ENCODE data around the gene ARNT2.

DNA sequence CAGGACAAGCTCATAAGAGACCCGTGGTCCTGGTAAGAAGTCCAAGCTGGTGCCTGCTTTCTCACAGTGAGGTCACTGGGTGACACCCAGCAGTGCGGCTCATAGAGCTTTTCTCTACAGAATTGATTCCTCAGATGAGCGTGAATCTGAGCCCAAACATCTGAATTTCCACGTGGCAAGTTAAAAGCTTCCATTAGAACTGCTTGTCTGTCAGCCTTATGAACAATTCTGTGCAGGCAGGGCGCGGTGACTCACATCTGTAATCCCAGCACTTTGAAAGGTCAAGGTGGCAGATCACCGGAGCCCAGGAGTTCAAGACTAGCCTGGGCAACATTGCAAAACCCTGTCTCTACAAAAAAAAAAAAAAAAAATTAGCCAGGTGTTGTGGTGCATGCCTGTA lies 177.8 kb downstream of the ARNT2 start:
- TF ChIP-seq POLR2AphosphoS5 (IDR thresholded peaks at IDR 0.05; ENCODE audit: low read depth, low read length): no peak
- TF ChIP-seq, protein P1, sequence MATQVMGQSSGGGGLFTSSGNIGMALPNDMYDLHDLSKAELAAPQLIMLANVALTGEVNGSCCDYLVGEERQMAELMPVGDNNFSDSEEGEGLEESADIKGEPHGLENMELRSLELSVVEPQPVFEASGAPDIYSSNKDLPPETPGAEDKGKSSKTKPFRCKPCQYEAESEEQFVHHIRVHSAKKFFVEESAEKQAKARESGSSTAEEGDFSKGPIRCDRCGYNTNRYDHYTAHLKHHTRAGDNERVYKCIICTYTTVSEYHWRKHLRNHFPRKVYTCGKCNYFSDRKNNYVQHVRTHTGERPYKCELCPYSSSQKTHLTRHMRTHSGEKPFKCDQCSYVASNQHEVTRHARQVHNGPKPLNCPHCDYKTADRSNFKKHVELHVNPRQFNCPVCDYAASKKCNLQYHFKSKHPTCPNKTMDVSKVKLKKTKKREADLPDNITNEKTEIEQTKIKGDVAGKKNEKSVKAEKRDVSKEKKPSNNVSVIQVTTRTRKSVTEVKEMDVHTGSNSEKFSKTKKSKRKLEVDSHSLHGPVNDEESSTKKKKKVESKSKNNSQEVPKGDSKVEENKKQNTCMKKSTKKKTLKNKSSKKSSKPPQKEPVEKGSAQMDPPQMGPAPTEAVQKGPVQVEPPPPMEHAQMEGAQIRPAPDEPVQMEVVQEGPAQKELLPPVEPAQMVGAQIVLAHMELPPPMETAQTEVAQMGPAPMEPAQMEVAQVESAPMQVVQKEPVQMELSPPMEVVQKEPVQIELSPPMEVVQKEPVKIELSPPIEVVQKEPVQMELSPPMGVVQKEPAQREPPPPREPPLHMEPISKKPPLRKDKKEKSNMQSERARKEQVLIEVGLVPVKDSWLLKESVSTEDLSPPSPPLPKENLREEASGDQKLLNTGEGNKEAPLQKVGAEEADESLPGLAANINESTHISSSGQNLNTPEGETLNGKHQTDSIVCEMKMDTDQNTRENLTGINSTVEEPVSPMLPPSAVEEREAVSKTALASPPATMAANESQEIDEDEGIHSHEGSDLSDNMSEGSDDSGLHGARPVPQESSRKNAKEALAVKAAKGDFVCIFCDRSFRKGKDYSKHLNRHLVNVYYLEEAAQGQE (IDR thresholded peaks at IDR 0.05; ENCODE audit: insufficient read depth in 1 of 2, low read depth in 2 of 2, low read length in 1 of 2): no peak
- TF ChIP-seq, protein P2, sequence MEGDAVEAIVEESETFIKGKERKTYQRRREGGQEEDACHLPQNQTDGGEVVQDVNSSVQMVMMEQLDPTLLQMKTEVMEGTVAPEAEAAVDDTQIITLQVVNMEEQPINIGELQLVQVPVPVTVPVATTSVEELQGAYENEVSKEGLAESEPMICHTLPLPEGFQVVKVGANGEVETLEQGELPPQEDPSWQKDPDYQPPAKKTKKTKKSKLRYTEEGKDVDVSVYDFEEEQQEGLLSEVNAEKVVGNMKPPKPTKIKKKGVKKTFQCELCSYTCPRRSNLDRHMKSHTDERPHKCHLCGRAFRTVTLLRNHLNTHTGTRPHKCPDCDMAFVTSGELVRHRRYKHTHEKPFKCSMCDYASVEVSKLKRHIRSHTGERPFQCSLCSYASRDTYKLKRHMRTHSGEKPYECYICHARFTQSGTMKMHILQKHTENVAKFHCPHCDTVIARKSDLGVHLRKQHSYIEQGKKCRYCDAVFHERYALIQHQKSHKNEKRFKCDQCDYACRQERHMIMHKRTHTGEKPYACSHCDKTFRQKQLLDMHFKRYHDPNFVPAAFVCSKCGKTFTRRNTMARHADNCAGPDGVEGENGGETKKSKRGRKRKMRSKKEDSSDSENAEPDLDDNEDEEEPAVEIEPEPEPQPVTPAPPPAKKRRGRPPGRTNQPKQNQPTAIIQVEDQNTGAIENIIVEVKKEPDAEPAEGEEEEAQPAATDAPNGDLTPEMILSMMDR (IDR thresholded peaks at IDR 0.05): no peak
- TF ChIP-seq TCF7L2 (IDR thresholded peaks at IDR 0.05; ENCODE audit: low read depth, low read length): no peak
- TF ChIP-seq SIN3A (IDR thresholded peaks at IDR 0.05; ENCODE audit: borderline replicate concordance, insufficient read depth, low read depth, low read length): no peak
